ENCODE results near the gene CABCOCO1.

Gene CABCOCO1

GRCh38 chr10:61761825-61762217 lies 99.1 kb downstream of the CABCOCO1 start:
- no peaks in the 10 kb centered on the region for H3K27me3 ChIP-seq (ENCODE audit: control insufficient read depth, insufficient read depth, low read length, poor library complexity, severe bottlenecking)
- 95 to 100% methylated on average over 2 to 3 of the region's 3 CpGs for WGBS, 2 experiments
- no peaks in the 10 kb centered on the region for H3K4me1 ChIP-seq (ENCODE audit: control insufficient read depth, insufficient read depth, low read length)
- no peak overlapping the region for H3K27ac ChIP-seq (ENCODE audit: insufficient read depth, low read depth, low read length, poor library complexity, severe bottlenecking)
- no peak overlapping the region for H3K4me3 ChIP-seq (ENCODE audit: insufficient read depth, low read depth, low read length)
- no peaks in the 10 kb centered on the region for H3K9me3 ChIP-seq (ENCODE audit: control insufficient read depth, low read length)
- H3K36me3 ChIP-seq (ENCODE audit: control insufficient read depth, insufficient read depth, low read length), result no peaks in the 10 kb centered on the region

GRCh38 chr10:61763778-61764177 lies 101.0 kb downstream of the CABCOCO1 start:
- H3K27ac ChIP-seq (ENCODE audit: insufficient read depth, low read depth, low read length, poor library complexity, severe bottlenecking), result no peak overlapping the region
- no peaks in the 10 kb centered on the region for H3K9me3 ChIP-seq (ENCODE audit: control insufficient read depth, low read length)
- H3K4me1 ChIP-seq (ENCODE audit: control insufficient read depth, insufficient read depth, low read length), result no peaks in the 10 kb centered on the region
- 83 to 90% methylated on average over 3 of the region's 3 CpGs for WGBS, 2 experiments
- H3K27me3 ChIP-seq (ENCODE audit: control insufficient read depth, insufficient read depth, low read length, poor library complexity, severe bottlenecking), result no peaks in the 10 kb centered on the region
- H3K36me3 ChIP-seq (ENCODE audit: control insufficient read depth, insufficient read depth, low read length), result no peaks in the 10 kb centered on the region
- H3K4me3 ChIP-seq (ENCODE audit: insufficient read depth, low read depth, low read length), result no peak overlapping the region

GRCh38 chr10:61764486-61764885 lies 101.8 kb downstream of the CABCOCO1 start:
- no peaks in the 10 kb centered on the region for H3K27me3 ChIP-seq (ENCODE audit: control insufficient read depth, insufficient read depth, low read length, poor library complexity, severe bottlenecking)
- 89 to 90% methylated on average over 5 of the region's 5 CpGs for WGBS, 2 experiments
- no peaks in the 10 kb centered on the region for H3K4me1 ChIP-seq (ENCODE audit: control insufficient read depth, insufficient read depth, low read length)
- H3K4me3 ChIP-seq (ENCODE audit: insufficient read depth, low read depth, low read length), result no peak overlapping the region
- no peaks in the 10 kb centered on the region for H3K36me3 ChIP-seq (ENCODE audit: control insufficient read depth, insufficient read depth, low read length)
- no peak overlapping the region for H3K27ac ChIP-seq (ENCODE audit: insufficient read depth, low read depth, low read length, poor library complexity, severe bottlenecking)
- H3K9me3 ChIP-seq (ENCODE audit: control insufficient read depth, low read length), result no peaks in the 10 kb centered on the region

- WGBS, 2 experiments, result 84 to 95% methylated on average over 8 of the region's 9 CpGs
- H3K4me3 ChIP-seq (ENCODE audit: insufficient read depth, low read depth, low read length), result no peak overlapping the region
- H3K36me3 ChIP-seq (ENCODE audit: control insufficient read depth, insufficient read depth, low read length), result no peaks in the 10 kb centered on the region
- no peak overlapping the region for H3K27ac ChIP-seq (ENCODE audit: insufficient read depth, low read depth, low read length, poor library complexity, severe bottlenecking)
- no peaks in the 10 kb centered on the region for H3K4me1 ChIP-seq (ENCODE audit: control insufficient read depth, insufficient read depth, low read length)
- H3K27me3 ChIP-seq (ENCODE audit: control insufficient read depth, insufficient read depth, low read length, poor library complexity, severe bottlenecking), result no peaks in the 10 kb centered on the region
- H3K9me3 ChIP-seq (ENCODE audit: control insufficient read depth, low read length), result no peaks in the 10 kb centered on the region
Measured at GRCh38 chr10:61765176-61766087, 102.7 kb downstream of the CABCOCO1 start.

GRCh38 chr10:61766927-61767326 lies 104.2 kb downstream of the CABCOCO1 start:
- 32 to 33% methylated on average over 1 of the region's 1 CpG for whole genome bisulfite sequencing, 2 experiments

GRCh38 chr10:61774031-61774430 lies 111.3 kb downstream of the CABCOCO1 start:
- 89 to 91% methylated on average over 3 of the region's 3 CpGs for WGBS, 2 experiments
- Histone ChIP-seq H3K36me3 (ENCODE audit: control insufficient read depth, insufficient read depth, low read length) (no peaks in the 10 kb centered on the region), H3K4me1 (ENCODE audit: control insufficient read depth, insufficient read depth, low read length) (no peaks in the 10 kb centered on the region), H3K27ac (ENCODE audit: insufficient read depth, low read depth, low read length, poor library complexity, severe bottlenecking) (no peak overlapping the region), H3K27me3 (ENCODE audit: control insufficient read depth, insufficient read depth, low read length, poor library complexity, severe bottlenecking) (no peaks in the 10 kb centered on the region), H3K4me3 (ENCODE audit: insufficient read depth, low read depth, low read length) (no peak overlapping the region), H3K9me3 (ENCODE audit: control insufficient read depth, low read length) (no peaks in the 10 kb centered on the region)

More at GRCh38 chr10:61766927-61767326, 104.2 kb downstream of the CABCOCO1 start:
- H3K9me3 ChIP-seq (ENCODE audit: control insufficient read depth, low read length), result no peaks in the 10 kb centered on the region
- H3K4me3 ChIP-seq (ENCODE audit: insufficient read depth, low read depth, low read length), result no peak overlapping the region
- no peaks in the 10 kb centered on the region for H3K36me3 ChIP-seq (ENCODE audit: control insufficient read depth, insufficient read depth, low read length)
- no peaks in the 10 kb centered on the region for H3K27me3 ChIP-seq (ENCODE audit: control insufficient read depth, insufficient read depth, low read length, poor library complexity, severe bottlenecking)
- H3K27ac ChIP-seq (ENCODE audit: insufficient read depth, low read depth, low read length, poor library complexity, severe bottlenecking), result no peak overlapping the region
- H3K4me1 ChIP-seq (ENCODE audit: control insufficient read depth, insufficient read depth, low read length), result no peaks in the 10 kb centered on the region

GRCh38 chr10:61775111-61775510 lies 112.4 kb downstream of the CABCOCO1 start:
- Histone ChIP-seq H3K4me3 (ENCODE audit: insufficient read depth, low read depth, low read length) (no peak overlapping the region), H3K27ac (ENCODE audit: insufficient read depth, low read depth, low read length, poor library complexity, severe bottlenecking) (no peak overlapping the region), H3K9me3 (ENCODE audit: control insufficient read depth, low read length) (no peaks in the 10 kb centered on the region), H3K36me3 (ENCODE audit: control insufficient read depth, insufficient read depth, low read length) (no peaks in the 10 kb centered on the region), H3K27me3 (ENCODE audit: control insufficient read depth, insufficient read depth, low read length, poor library complexity, severe bottlenecking) (no peaks in the 10 kb centered on the region), H3K4me1 (ENCODE audit: control insufficient read depth, insufficient read depth, low read length) (no peaks in the 10 kb centered on the region)
- 62 to 69% methylated on average over 2 of the region's 2 CpGs for WGBS, 2 experiments

- Histone ChIP-seq H3K27ac (ENCODE audit: insufficient read depth, low read depth, low read length, poor library complexity, severe bottlenecking) (no peak overlapping the region), H3K4me1 (ENCODE audit: control insufficient read depth, insufficient read depth, low read length) (no peaks in the 10 kb centered on the region), H3K36me3 (ENCODE audit: control insufficient read depth, insufficient read depth, low read length) (no peaks in the 10 kb centered on the region), H3K9me3 (ENCODE audit: control insufficient read depth, low read length) (no peaks in the 10 kb centered on the region), H3K4me3 (ENCODE audit: insufficient read depth, low read depth, low read length) (no peak overlapping the region), H3K27me3 (ENCODE audit: control insufficient read depth, insufficient read depth, low read length, poor library complexity, severe bottlenecking) (no peaks in the 10 kb centered on the region)
- WGBS, 2 experiments, result 77 to 82% methylated on average over 7 of the region's 7 CpGs
Measured at GRCh38 chr10:61776615-61777266, 114.0 kb downstream of the CABCOCO1 start.

- Histone ChIP-seq H3K9me3 (ENCODE audit: control insufficient read depth, low read length) (no peaks in the 10 kb centered on the region), H3K27me3 (ENCODE audit: control insufficient read depth, insufficient read depth, low read length, poor library complexity, severe bottlenecking) (no peaks in the 10 kb centered on the region), H3K36me3 (ENCODE audit: control insufficient read depth, insufficient read depth, low read length) (no peaks in the 10 kb centered on the region), H3K4me3 (ENCODE audit: insufficient read depth, low read depth, low read length) (no peak overlapping the region), H3K27ac (ENCODE audit: insufficient read depth, low read depth, low read length, poor library complexity, severe bottlenecking) (no peak overlapping the region), H3K4me1 (ENCODE audit: control insufficient read depth, insufficient read depth, low read length) (no peaks in the 10 kb centered on the region)
Measured at GRCh38 chr10:61778137-61778536, 115.4 kb downstream of the CABCOCO1 start.

GRCh38 chr10:61779276-61779675 lies 116.5 kb downstream of the CABCOCO1 start:
- Histone ChIP-seq H3K4me3 (ENCODE audit: insufficient read depth, low read depth, low read length) (no peak overlapping the region), H3K4me1 (ENCODE audit: control insufficient read depth, insufficient read depth, low read length) (no peaks in the 10 kb centered on the region), H3K36me3 (ENCODE audit: control insufficient read depth, insufficient read depth, low read length) (no peaks in the 10 kb centered on the region), H3K27ac (ENCODE audit: insufficient read depth, low read depth, low read length, poor library complexity, severe bottlenecking) (no peak overlapping the region), H3K9me3 (ENCODE audit: control insufficient read depth, low read length) (no peaks in the 10 kb centered on the region), H3K27me3 (ENCODE audit: control insufficient read depth, insufficient read depth, low read length, poor library complexity, severe bottlenecking) (no peaks in the 10 kb centered on the region)
- 87 to 100% methylated on average over 3 to 6 of the region's 6 CpGs for WGBS, 2 experiments
